HepG2 (cell line): ENCODE results near the gene SAMD4B. TPM values are rescaled to one million over a fixed set of nuclear protein-coding genes. Genes with fewer than 3 reads are reported as not detected.

Source experiments
- BORCS8-MEF2B ChIP-seq: sonication (generic); formaldehyde crosslinking; IDR thresholded peaks from 2 replicates; pipeline ENCODE4 v1.8.0; 2022; ENCODE audit warnings: mild to moderate bottlenecking, missing genetic modification reagents
- ISL2 ChIP-seq: sonication (generic); formaldehyde crosslinking; IDR thresholded peaks from 2 replicates; pipeline ENCODE4 v1.5.0; 2020; ENCODE audit warnings: missing genetic modification reagents
- KAT7 ChIP-seq: IDR thresholded peaks from 2 replicates; pipeline ENCODE4 v1.6.1; 2018; ENCODE audit warnings: borderline replicate concordance, missing compliant biosample characterization
- NCOA2 ChIP-seq: sonication (generic); formaldehyde crosslinking; IDR thresholded peaks from 2 replicates; pipeline ENCODE4 v1.8.0; 2022; ENCODE audit warnings: inconsistent platforms
- SAP130 ChIP-seq: IDR thresholded peaks from 2 replicates; pipeline ENCODE4 v1.6.1; 2016; ENCODE audit warnings: low read depth
- SIN3B ChIP-seq: fragments of 150-350 bp; IDR thresholded peaks from 2 replicates; pipeline ENCODE4 v1.6.1; 2014; ENCODE audit warnings: low read length
- ZBTB42 ChIP-seq: sonication (generic); formaldehyde crosslinking; IDR thresholded peaks from 2 replicates; pipeline ENCODE4 v1.5.0; 2020; ENCODE audit warnings: mild to moderate bottlenecking, missing genetic modification reagents
- ZBTB46 ChIP-seq: sonication (generic); formaldehyde crosslinking; IDR thresholded peaks from 2 replicates; pipeline ENCODE4 v1.4.0; 2020; ENCODE audit warnings: mild to moderate bottlenecking, missing genetic modification reagents, borderline replicate concordance
- ZNF337 ChIP-seq: sonication (generic); formaldehyde crosslinking; IDR thresholded peaks from 2 replicates; pipeline ENCODE4 v1.5.1; 2020; ENCODE audit warnings: missing genetic modification reagents, low read depth, mild to moderate bottlenecking, borderline replicate concordance
- ZNF34 ChIP-seq: sonication (generic); formaldehyde crosslinking; IDR thresholded peaks from 2 replicates; pipeline ENCODE4 v1.4.0; 2020; ENCODE audit warnings: mild to moderate bottlenecking, missing genetic modification reagents, borderline replicate concordance
- ZNF549 ChIP-seq: sonication (generic); formaldehyde crosslinking; IDR thresholded peaks from 2 replicates; pipeline ENCODE4 v1.5.0; 2020; ENCODE audit warnings: missing genetic modification reagents
- ZNF609 ChIP-seq: sonication (generic); formaldehyde crosslinking; IDR thresholded peaks from 2 replicates; pipeline ENCODE4 v1.4.0; 2020; ENCODE audit warnings: mild to moderate bottlenecking, missing genetic modification reagents, borderline replicate concordance
- ZNF660 ChIP-seq: sonication (generic); formaldehyde crosslinking; IDR thresholded peaks from 2 replicates; pipeline ENCODE4 v1.5.1; 2020; ENCODE audit warnings: mild to moderate bottlenecking, low read depth, missing genetic modification reagents, borderline replicate concordance
- ZSCAN25 ChIP-seq: sonication (generic); formaldehyde crosslinking; IDR thresholded peaks from 2 replicates; pipeline ENCODE4 v1.8.0; 2022; ENCODE audit warnings: mild to moderate bottlenecking, missing genetic modification reagents
- ZSCAN30 ChIP-seq: sonication (generic); formaldehyde crosslinking; IDR thresholded peaks from 2 replicates; pipeline ENCODE4 v1.5.0; 2020; ENCODE audit warnings: mild to moderate bottlenecking, missing genetic modification reagents
- polyA plus RNA-seq, 8 experiments: library from polyadenylated mRNA; depleted of rRNA in 3 of 8; stranded (reverse) in 7 of 8; unstranded in 1 of 8; fragments of >200 nt; fragmentation: Illumina TruSeq in 4 of 8; extraction: Trizol in 4 of 8; gene quantifications; 2 replicates each; pipeline versions ENCODE4 v1.2.1 to v1.2.3, GENCODE V29; 2011 to 2016; ENCODE audit warnings: low read depth in 4 of 8, missing spikeins in 1 of 8, mixed read lengths in 1 of 8; ENCODE audit not compliant: insufficient read depth in 1 of 8
- total RNA-seq, 5 experiments: library from RNA; depleted of rRNA; stranded (reverse); fragments of >200 nt; fragmentation: Illumina TruSeq; extraction: Trizol; gene quantifications; 2 replicates each; pipeline ENCODE4 v1.2.3, GENCODE V29; 2016; ENCODE audit warnings: low read depth in 1 of 5
- TF ChIP-seq, protein P1 (sequence below), 2 experiments: IDR thresholded peaks; 2 replicates each; pipeline ENCODE4 v1.6.1; 2011 to 2012; ENCODE audit warnings: low read length in 2 of 2, borderline replicate concordance in 1 of 2, low read depth in 1 of 2, mild to moderate bottlenecking in 1 of 2, moderate library complexity in 1 of 2

SAMD4B gene
- total and polyA plus RNA-seq, 2 of the 13 experiments (the other 11 are each of a cell fraction or from before 2014, with no cell fraction given), result 26.0 to 31.8 TPM

GRCh38 chr19:39408392-39409207, 66.4 kb downstream of the SAMD4B start (continued):
- TF ChIP-seq ZBTB46 (CRISPR knock-in tag) (no peak), KAT7 (CRISPR knock-in tag) (no peak), ZBTB42 (no peak), ZNF34 (no peak), SIN3B (peak; percentile 19; the same call in 1 of the 2 replicates), ZNF337 (no peak), ZNF609 (no peak), NCOA2 (CRISPR knock-in tag) (no peak), ZSCAN30 (CRISPR knock-in tag) (no peak), ZNF549 (CRISPR knock-in tag) (no peak), ISL2 (CRISPR knock-in tag) (no peak), ZNF660 (CRISPR knock-in tag) (no peak), SAP130 (CRISPR knock-in tag) (0 out of 2 replicates have a peak, but pooled peaks have one; percentile 4), ZSCAN25 (CRISPR knock-in tag) (no peak), BORCS8-MEF2B (no peak)
- TF ChIP-seq, protein P1, sequence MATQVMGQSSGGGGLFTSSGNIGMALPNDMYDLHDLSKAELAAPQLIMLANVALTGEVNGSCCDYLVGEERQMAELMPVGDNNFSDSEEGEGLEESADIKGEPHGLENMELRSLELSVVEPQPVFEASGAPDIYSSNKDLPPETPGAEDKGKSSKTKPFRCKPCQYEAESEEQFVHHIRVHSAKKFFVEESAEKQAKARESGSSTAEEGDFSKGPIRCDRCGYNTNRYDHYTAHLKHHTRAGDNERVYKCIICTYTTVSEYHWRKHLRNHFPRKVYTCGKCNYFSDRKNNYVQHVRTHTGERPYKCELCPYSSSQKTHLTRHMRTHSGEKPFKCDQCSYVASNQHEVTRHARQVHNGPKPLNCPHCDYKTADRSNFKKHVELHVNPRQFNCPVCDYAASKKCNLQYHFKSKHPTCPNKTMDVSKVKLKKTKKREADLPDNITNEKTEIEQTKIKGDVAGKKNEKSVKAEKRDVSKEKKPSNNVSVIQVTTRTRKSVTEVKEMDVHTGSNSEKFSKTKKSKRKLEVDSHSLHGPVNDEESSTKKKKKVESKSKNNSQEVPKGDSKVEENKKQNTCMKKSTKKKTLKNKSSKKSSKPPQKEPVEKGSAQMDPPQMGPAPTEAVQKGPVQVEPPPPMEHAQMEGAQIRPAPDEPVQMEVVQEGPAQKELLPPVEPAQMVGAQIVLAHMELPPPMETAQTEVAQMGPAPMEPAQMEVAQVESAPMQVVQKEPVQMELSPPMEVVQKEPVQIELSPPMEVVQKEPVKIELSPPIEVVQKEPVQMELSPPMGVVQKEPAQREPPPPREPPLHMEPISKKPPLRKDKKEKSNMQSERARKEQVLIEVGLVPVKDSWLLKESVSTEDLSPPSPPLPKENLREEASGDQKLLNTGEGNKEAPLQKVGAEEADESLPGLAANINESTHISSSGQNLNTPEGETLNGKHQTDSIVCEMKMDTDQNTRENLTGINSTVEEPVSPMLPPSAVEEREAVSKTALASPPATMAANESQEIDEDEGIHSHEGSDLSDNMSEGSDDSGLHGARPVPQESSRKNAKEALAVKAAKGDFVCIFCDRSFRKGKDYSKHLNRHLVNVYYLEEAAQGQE (IDR thresholded peaks at IDR 0.05; ENCODE audit: borderline replicate concordance in 1 of 2, low read depth in 1 of 2, low read length in 2 of 2), result no peak
